ENCODE data around the gene PID1. TPM values are rescaled to one million over a fixed set of nuclear protein-coding genes. Genes with fewer than 3 reads are reported as not detected.

The PID1 gene
- total RNA-seq, 1 experiment from 2014 or later = 0.31 TPM

DNA sequence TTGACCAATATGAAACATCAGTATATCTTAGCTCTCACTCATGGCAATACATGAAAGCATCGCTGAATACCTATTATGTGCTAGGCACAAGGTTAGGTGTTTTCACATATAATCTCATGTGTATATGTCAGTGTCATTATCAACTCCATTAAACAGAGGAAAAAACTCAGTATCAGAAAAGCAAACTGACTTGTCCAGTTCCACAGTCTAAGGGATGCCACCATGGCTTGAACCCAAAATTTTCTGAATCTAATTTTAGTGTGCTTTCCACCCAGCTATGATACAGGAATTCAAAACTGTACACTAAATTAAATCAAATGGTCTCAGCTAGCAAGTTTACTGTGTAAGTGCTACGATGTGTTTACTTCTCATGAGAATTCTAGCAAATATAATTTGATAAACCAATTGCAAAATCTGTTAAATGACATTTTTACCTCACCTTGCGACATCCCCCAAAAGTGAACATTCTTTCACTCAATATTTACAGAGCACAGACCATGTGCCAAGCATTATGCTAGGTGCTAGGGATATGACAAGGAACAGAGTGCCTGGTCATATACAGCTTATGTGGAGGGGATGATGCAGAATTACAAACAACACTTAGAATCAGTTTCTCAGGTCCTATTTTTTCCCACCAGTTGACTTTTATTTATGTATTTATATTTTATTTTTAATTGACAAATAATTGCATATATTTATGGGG lies 211.6 kb downstream of the PID1 start:
- CTCF ChIA-PET = no interaction called here

DNA sequence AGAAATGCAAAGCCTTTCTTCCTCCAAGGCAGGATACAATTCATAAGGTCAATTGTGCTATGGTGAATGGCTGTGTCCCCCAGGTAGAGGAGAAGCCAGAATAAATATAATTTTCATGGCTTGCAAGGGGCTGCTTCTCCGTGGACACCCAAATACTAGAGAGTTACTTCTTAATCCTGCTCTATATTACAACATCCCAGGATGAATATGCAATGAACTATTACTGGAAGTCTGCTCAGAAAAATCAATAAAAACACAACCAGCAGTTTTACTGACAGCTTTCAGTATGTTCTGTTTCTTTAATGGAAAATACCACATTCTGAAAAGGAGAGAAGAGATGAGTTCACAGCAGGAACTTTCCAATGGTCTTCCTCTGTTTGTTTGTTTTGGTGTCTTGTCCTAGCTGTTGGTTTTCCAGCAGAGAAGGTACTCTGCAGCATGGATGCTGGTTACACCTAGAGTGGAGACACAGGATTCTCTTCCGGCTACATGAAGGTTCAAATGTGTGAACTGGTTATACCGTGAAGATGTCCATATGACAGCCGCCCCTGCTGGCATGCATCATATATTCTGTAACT lies 213.0 kb downstream of the PID1 start:
- no peak for DNase-seq
- TF ChIP-seq, protein P1, sequence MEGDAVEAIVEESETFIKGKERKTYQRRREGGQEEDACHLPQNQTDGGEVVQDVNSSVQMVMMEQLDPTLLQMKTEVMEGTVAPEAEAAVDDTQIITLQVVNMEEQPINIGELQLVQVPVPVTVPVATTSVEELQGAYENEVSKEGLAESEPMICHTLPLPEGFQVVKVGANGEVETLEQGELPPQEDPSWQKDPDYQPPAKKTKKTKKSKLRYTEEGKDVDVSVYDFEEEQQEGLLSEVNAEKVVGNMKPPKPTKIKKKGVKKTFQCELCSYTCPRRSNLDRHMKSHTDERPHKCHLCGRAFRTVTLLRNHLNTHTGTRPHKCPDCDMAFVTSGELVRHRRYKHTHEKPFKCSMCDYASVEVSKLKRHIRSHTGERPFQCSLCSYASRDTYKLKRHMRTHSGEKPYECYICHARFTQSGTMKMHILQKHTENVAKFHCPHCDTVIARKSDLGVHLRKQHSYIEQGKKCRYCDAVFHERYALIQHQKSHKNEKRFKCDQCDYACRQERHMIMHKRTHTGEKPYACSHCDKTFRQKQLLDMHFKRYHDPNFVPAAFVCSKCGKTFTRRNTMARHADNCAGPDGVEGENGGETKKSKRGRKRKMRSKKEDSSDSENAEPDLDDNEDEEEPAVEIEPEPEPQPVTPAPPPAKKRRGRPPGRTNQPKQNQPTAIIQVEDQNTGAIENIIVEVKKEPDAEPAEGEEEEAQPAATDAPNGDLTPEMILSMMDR (IDR thresholded peaks at IDR 0.05; ENCODE audit: unreplicated experiment) = no peak
- CTCF ChIA-PET = interaction anchor here (0.8 kb wide), 1 partner anchor 1903 kb away, joined by 6 read pairs; no protein-coding TSS in a partner anchor
- Mint-ChIP-seq H3K9me3 (ENCODE audit: low read depth, unreplicated experiment) (peaks cover 10% of the 10 kb centered on the region), H3K4me3 (ENCODE audit: low read depth, unreplicated experiment) (no peak overlapping the region), H3K36me3 (ENCODE audit: insufficient read depth, unreplicated experiment) (no peaks in the 10 kb centered on the region), H3K4me1 (ENCODE audit: low read depth, unreplicated experiment) (no peaks in the 10 kb centered on the region), H3K27ac (ENCODE audit: unreplicated experiment) (no peak overlapping the region), H3K27me3 (ENCODE audit: unreplicated experiment) (no peaks in the 10 kb centered on the region)
- intact Hi-C loops (cut with micrococcal nuclease; ENCODE audit: unreplicated experiment) = no loop called here
- BruUV-seq (replicated peaks) = no TSS peak

More for the DNA sequence above, 211.6 kb downstream of the PID1 start:
- no TSS peak for BruUV-seq (replicated peaks)
- Mint-ChIP-seq H3K36me3 (ENCODE audit: insufficient read depth, unreplicated experiment) (no peaks in the 10 kb centered on the region), H3K9me3 (ENCODE audit: low read depth, unreplicated experiment) (peaks cover 14% of the 10 kb centered on the region), H3K27ac (ENCODE audit: unreplicated experiment) (no peak overlapping the region), H3K4me1 (ENCODE audit: low read depth, unreplicated experiment) (no peaks in the 10 kb centered on the region), H3K4me3 (ENCODE audit: low read depth, unreplicated experiment) (no peak overlapping the region), H3K27me3 (ENCODE audit: unreplicated experiment) (no peaks in the 10 kb centered on the region)
- TF ChIP-seq, protein P1 (IDR thresholded peaks at IDR 0.05; ENCODE audit: unreplicated experiment) = no peak
- DNase-seq = no peak
- intact Hi-C loops (cut with micrococcal nuclease; ENCODE audit: unreplicated experiment) = no loop called here

DNA sequence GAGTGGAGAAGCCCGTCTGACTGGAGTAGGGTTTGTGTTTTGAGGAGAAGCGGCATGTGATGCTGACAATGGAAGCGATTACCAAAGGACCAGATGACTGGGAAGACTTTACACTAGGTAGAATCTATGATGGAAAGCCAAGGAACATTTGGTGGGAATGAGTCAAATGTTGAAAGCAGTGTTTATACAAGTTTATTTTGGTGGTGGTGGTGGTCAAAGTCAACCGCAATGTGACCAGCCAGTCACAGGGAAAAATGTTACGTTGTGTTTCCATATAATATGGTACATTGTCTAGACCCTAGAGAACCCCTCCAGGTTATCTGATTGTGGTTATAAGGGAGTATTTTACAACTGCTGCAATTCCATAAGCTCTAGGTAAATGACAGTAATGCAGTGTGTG lies 216.8 kb downstream of the PID1 start:
- intact Hi-C loops (cut with micrococcal nuclease; ENCODE audit: unreplicated experiment) = no loop called here
- Mint-ChIP-seq H3K4me3 (ENCODE audit: low read depth, unreplicated experiment) (no peak overlapping the region), H3K36me3 (ENCODE audit: insufficient read depth, unreplicated experiment) (no peaks in the 10 kb centered on the region), H3K27ac (ENCODE audit: unreplicated experiment) (no peak overlapping the region), H3K27me3 (ENCODE audit: unreplicated experiment) (no peaks in the 10 kb centered on the region), H3K9me3 (ENCODE audit: low read depth, unreplicated experiment) (peaks cover 4% of the 10 kb centered on the region), H3K4me1 (ENCODE audit: low read depth, unreplicated experiment) (no peaks in the 10 kb centered on the region)
- TF ChIP-seq, protein P1 (IDR thresholded peaks at IDR 0.05; ENCODE audit: unreplicated experiment) = no peak
- CTCF ChIA-PET = no interaction called here
- DNase-seq = no peak
- no TSS peak for BruUV-seq (replicated peaks)

DNA sequence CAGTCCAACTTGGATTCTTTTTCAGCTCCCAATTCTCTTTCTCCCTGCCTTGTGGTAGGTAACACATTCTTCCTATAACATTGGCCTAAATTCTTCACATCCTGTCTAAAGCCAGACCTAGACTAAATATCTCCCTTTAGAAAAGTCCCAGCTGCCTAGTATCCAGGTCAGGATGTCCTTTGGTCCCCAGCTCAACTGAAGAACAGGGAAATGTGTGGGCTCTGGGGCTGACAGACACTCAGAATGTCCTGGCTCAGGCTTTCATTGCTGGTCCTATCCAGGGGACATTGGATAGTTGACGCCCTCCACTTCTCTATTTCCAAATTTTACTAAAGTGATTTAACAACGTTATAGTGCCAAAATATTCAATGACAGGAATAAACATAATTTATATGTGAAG lies 219.3 kb downstream of the PID1 start:
- Mint-ChIP-seq H3K4me1 (ENCODE audit: low read depth, unreplicated experiment) (no peaks in the 10 kb centered on the region), H3K27ac (ENCODE audit: unreplicated experiment) (no peak overlapping the region), H3K9me3 (ENCODE audit: low read depth, unreplicated experiment) (peaks cover 3% of the 10 kb centered on the region), H3K27me3 (ENCODE audit: unreplicated experiment) (no peaks in the 10 kb centered on the region), H3K36me3 (ENCODE audit: insufficient read depth, unreplicated experiment) (no peaks in the 10 kb centered on the region), H3K4me3 (ENCODE audit: low read depth, unreplicated experiment) (no peak overlapping the region)
- CTCF ChIA-PET = no interaction called here
- no TSS peak for BruUV-seq (replicated peaks)
- DNase-seq = no peak
- intact Hi-C loops (cut with micrococcal nuclease; ENCODE audit: unreplicated experiment) = no loop called here
- TF ChIP-seq, protein P1 (IDR thresholded peaks at IDR 0.05; ENCODE audit: unreplicated experiment) = no peak

Data from Calu3 (cell line).